Globus pallidus (tissue), 1 donor: ENCODE data around the gene NTM.

Experiments used
- DNase-seq: peaks from one replicate; pipeline ENCODE4 v3.0.0-alpha.2; 2015; ENCODE audit warnings: low spot score

NTM gene

DNA sequence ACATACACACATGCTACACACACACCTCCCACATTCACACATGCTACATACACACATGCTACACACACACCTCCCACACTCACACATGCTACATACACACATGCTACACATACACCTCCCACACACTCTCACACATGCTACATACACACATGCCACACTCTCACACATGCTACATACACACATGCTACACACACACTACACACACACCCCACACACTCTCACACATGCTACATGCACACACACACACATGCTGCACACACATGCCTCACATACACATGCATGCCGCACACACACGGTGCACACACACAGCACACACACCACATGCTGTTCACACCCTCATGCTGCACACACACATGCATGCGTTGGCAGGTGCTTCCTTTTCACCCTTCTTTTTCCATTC lies 495.4 kb downstream of the NTM start:
- no peak for DNase-seq

DNA sequence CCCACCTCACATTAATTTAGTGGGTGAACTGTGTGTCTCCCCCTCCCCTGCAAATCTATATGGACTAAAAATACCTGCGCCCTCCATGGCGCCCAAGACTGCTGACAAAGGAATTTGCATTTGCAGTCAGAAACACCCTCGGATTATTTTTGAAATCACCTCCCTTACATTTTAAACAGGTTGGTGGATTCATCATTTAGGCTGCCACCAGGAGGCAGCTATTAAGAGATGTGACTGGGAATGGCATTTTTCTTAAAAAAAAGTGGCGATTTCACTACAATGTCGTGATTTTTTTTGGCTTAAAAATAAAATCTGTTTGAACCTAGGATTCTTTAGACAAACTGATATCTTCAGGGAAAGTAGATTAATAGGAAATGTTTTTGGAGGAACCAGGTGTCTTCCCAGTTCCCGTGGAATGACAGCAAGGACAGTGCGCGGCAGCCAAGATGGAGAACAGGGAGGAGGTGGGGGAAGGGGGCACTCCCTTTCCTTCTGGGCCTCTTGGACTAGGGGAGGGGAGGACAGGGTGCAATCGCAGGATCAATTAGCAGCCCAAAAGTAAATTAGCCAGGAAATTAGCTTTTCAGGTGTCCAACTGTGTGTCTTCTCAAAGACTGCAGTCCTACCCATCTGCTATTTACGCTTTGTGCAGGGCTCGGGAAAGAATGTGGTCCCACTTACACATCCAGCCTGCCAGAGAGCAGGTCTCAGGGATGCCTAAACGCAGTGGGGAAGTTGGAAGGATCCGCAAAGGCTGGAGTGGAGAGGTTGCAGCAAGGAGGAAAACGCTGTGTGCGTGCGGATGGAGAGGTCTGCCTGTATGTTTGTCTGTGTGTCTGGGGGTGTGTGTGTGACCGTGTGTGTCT lies 496.4 kb downstream of the NTM start:
- DNase-seq: no peak

DNA sequence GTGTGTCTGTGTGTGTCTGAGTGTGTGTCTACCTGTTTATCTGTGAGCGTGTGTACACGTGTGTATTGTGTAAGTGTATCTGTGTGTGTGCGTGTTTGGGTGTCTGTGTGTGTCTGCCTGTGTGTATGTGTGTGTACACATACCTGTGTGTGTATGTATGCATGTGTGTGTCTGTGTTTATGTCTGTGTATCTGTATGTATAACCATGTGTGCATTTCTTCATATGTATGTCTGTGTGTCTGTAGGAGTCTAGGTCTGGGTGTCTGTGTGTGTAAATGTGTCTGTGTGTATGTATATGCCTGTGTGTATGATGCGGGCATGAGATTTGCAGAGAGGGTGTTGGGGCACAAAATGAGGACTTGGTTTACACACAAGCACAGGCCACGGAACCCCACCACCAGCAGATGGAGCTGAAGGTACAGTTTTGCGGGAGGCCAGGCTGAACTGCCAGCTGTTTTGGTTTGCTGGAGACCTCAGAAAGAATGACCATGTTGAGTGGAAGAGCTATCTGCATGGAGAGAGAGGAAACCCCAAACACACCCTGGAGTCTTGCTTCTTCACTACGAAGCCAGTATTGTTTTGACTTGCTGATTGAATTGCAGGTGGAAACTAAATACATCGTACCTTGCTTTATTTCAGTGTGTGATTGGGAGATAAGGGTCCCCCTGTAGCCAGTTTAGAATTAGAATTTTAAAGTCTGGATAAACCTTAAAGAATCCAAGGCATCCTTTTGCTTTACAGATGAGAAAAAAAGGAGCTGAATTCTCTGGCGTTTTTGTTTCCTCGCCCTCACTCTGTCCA lies 497.2 kb downstream of the NTM start:
- peak; percentile 76 for DNase-seq

DNA sequence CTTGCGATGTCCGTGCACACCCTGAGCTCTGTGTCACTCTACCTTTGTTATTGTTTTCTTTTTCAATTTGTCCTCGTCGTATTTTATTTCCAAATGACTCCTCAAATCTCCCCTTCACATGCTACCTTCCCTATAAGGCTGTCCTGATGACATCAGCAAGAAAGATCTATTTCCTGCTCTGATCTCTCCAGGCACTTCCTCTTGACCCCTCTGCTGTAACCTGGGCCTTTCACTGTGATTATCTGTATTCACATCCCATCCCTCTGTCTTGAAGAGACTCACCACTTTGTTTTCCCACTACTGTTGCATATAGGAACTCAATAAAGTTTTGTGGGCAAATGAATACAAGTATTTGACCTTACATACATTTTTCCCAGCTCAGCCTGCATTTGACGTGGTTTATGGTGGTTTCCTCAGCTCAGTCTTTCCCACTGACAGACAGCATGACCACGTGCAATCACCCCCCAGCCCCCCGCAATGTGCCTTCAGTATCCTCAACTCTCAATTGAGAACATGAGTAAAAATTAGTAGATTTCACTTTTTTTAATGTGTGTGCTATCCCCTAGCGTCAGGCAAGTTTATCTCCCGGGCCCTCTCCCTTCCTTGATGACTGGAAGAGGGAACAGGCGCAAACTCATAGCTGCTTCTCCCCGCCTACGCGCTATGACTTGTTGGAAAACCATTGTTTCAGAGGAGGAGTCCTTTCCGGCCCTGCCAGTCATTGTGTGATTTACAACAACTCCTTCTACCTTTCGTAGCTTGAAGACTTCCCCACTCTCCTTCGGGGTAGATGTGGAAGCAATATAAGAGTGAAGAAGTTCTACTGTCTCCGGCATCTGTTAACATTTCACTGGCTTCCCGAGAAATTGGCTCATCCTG lies 498.5 kb downstream of the NTM start:
- DNase-seq: no peak

DNA sequence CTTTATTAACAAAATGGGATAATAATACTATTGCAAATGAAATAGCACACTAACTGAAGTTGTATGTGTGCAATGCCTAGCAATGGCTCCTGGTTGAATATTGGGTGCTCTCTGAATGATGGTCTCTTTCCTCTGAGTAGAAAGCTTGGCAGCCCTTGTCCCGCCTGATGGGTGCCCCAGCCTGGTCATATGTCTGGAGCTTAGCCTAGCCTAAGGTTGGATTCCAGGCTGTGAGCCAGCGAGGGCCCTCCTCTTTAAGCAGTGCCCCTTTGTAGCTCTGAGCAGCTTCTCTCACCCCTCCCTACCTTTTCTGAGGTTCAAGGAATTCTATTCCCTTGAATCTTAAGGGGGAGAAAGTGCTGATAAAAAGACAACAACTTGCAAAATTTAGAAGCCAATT lies 499.9 kb downstream of the NTM start:
- no peak for DNase-seq

DNA sequence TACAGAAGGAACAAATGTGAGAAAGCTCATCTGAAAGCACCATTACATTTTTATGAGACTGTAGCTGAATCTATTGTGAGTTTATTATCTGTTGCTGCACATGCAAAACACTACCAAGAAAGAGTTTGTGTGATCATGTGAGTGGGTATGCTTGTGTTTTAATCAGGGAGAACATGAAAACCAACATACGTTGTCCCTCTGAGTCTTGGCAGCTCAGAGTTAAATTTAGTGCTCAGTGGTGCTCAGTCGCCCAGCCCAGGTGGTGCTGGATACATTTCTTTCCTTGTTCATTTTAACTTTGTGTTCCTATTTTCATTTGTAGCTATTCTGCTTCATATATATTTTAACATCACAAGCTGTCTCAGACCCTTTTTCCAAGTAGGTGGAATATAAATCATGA lies 500.6 kb downstream of the NTM start:
- no peak for DNase-seq

DNA sequence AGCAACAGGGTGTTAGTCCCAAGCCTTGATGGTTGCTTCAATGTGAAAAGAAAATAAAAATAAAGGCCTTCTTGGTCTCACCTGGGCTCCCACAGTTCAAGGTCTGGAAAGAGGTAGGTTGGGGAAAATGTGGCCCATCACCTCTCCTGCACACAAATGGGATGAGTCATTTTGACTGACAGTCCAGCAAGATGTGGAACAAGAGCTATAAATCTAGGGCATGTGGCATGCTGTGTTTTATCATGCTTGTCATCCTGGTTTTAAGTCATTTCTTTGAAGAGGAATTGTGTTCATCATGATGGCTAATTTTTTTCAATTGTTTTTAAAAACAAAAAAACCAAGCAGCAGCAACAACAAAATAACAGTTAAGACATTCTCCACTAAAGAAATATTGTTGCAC lies 503.7 kb downstream of the NTM start:
- no peak for DNase-seq

DNA sequence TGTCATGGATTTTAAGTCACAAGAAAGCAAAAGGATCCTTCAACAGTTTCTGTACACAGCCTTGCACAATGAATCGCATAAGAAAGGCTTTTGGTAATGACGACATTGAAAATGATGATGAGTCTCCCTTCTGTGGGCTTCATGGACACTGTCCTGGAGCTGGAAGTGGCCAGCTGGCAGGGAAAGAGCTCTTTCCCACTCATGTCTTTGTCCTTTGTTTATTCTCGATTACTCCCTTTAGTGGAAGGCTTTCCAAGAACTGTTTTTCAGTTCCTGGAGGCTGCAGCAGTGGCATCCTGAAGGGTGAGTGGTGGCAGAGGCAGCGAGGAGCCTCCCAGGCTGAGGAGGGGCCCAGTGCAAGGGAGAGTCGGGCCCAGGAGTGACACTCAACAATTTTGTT lies 505.2 kb downstream of the NTM start:
- DNase-seq: peak; percentile 26

DNA sequence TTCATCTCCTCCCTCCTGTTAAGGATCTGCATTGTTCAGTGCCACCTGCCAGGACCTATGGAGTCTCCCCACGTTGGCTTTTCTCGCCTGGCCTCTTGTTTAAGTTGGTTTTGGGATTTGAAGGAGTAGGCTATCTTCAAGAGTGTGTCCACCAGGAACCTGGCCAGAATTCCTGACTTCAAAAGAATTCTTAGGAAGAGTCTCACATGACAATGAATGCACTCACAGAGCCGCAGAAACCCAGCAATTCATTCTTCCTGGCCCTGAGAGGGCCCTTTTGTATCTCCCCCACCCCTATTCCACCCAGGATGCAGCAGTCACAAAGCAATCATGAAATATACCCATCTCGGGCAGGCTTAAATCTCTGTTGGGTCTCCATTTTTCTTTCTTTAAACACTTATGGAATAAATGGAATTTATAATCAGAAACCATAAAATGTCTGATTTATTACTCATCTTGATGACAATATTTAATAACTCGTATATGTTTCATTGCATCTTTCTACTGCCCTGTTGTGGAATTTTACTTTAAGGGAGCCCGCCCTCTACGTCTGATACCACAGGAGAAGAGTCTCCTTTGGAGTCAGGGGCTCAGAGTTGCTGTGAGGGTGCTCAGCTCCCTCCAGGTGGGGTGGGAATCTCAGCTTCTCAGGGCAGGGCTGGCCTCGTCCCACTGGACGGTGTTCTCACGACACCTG lies 507.0 kb downstream of the NTM start:
- DNase-seq: no peak

DNA sequence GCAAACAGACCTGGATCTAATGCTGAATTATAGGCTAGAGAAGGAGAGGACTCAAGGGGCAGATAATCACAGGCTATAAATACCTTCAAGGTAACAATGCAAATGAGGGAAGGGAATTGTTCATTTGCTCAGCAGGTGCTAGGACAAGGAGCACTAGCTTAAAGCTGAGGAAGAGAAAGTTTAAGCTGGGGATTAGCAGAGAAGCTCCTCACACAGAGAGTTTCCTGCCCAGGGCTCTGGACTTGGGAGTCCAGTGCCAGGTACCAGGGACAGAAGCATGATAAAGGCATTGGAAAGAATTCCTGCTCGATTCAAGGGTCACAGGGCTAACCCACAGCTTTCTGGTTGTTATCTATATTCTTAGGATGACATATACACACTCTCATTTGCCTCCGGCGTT lies 509.9 kb downstream of the NTM start:
- DNase-seq: no peak

DNA sequence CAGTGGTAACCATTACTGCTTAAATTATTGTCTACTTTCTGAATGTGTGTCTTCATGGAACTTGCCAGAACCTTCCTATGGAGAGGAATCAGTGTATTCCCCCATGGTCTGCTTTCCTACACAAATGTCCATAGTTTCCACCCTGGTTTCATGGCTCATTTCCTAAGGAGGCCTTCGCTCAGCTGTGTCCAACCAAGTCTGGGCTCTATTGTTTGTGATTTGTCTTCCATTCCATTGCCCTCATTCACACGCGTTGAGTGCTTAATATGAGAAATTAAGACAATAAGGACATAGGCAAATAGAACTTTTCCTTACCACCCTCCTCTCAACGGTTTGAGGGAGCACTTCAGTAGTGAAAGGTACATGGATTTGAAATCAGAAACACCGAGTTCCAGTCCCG lies 510.6 kb downstream of the NTM start:
- no peak for DNase-seq

DNA sequence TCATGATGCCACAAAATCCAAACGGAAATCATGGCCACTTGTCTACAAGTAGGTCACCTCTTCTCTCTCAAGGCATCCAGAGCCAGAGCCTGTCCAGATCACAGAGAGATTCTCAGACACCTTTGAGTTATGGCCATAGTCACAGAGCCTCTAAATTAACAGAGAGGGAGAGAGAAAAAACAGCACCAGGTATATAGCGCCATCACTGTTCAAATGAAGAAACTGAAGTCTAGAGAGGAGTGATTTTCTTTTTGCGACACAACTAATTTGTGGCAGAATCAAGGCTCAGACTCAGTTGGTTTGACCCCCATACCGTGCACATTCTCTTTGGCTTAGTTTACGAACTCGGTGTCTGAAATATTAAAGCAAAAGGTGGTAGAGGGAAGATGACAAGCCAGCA lies 512.9 kb downstream of the NTM start:
- no peak for DNase-seq

DNA sequence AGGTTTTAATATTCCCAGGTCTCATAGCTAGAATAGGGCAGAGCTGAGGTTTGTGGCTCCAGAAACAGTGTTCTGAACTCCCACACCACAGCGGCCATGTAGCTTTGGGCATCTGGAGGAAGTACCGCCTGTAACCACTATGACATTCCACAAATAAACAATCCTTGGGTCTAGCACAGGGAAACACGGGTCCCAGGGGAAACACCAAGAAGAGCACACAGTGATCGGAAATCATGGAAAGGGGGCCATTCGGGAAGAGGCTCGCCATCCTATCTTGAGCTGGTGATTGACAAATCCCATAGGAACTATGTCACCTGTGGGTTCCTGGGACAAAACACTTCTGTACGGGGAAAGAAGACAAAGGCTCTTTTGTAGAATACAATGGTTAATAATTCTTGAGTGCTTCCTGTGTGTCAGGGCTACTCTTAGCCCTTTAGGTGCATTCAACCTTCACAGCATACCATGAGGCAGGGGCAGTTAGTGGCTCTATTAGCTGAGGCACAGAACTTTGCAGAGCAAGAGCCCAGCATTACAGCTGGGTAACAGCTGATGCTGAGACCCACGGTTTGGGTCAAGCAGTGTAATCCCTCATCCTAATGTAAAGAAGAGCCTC lies 514.2 kb downstream of the NTM start:
- no peak for DNase-seq

DNA sequence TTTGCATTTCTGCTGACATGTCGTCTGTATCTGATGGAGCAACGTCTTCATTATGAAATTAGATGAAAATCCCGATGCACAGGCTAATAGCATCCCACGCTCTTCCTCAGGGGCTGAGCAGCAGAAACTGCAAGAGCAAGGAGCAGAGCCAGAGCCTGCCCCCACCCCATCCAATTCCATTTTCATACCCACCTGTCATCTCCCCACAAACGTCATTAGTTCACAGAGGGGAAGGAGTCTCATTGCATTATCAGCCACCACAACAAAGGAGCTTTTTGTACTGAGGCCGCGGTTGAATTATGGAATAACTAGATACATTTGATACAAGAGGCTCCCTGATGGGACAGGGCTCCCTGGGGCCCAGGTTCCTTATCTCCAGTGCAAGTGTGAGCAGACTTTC lies 515.0 kb downstream of the NTM start:
- DNase-seq: no peak

DNA sequence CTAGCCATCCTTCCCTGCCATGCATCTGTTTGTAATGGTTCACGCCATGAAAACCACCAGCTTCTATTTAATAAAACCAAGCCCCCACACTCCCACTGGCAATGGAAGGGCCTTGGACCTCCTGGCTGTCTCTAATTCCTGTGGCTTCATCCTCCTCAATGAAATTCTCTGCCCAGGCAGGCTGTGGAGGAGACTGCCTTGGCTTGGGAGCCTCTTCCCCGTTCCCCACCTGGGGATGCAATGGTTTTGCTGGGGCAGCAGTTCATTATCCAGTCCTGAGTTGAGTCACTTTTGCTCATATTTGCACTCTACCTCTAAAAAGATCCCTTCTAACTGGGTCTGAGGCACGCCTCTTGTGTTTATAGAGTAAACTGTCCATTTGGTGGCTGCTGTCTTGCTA lies 515.8 kb downstream of the NTM start:
- no peak for DNase-seq

DNA sequence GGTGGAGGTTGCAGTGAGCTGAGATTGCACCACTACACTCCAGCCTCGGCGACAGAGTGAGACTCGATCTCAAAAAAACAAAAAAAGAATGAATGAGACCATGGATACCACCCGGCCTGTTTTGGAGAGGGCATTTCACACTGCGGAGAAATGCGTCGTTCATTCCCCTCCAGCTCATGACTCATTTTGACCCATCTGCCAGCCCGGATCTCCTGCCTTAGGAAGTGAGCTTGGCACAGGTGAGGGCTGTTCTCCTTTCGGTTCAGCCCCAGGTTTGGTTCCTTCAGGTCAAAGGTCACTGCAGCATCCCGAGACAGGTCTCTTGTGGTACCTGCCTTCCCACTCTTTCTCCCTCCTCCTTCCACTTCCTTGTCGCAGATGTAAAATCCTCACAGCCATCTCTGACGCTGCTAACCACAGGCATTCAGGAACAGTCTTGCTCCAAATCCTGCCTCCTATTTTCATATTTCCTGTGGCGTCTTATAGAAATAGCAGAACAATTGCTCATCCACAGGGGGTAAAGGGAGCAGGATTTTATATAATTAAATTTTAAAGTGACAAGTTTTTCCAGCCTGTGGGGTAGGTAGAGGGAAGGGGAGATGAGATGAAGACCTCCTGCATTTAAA lies 517.9 kb downstream of the NTM start:
- DNase-seq: no peak

DNA sequence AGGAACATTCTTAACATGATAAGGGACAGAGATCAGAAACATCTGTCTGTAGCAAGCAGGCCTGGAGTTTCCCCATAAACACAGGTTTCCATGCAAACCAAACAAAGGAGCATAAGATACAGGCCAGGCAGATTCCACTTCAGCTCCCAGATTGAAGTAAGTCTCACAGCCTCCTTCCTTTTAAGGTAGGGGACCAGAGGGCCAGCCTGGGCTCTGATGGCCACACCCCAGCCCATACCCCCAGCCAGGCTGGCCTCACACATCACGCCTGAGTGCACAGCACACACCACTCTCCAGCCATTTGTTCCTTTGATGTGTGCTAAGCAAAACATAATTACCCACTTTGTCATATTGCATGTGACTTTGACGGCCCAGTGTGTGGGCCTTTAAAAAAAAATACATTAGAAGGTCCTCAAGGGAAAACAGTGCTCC lies 518.7 kb downstream of the NTM start:
- no peak for DNase-seq

DNA sequence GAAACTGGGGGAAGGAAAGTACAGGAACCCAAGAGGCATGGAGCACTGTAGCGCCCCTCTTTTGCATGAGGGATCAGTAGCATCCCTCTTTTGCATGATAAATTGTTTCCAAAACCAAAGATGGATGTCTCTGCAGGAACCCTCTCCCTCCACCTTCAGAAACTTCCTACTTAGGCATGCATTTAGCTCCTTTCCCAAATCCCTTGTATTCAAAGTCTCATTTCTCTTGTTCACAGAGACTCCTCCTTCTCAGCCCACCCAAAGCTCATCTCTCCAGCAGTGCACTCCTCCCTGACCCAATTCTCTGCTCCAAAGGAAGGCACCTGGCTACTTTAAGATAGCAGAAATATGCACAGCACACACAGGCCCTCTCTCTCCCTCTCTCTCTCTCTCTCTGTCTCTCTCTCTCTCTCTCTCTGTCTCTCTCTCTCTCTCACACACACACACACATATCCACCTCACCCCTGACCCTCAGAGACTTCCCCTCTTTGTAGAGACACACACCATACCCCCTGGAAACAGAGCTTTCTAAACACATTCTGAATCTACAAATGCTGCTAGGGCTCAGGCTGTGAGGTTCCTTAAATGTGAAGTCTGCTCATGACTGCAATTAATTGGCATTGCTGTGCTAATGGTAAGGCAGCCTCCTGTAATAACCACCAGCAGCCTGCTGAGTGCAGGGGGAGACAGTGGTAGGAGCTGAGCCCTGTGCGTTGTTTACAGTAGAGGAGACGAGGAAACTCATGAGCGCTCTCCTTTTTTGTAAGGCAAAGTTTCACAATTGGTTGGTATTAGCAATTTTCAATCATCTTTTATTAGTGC lies 519.6 kb downstream of the NTM start:
- no peak for DNase-seq

DNA sequence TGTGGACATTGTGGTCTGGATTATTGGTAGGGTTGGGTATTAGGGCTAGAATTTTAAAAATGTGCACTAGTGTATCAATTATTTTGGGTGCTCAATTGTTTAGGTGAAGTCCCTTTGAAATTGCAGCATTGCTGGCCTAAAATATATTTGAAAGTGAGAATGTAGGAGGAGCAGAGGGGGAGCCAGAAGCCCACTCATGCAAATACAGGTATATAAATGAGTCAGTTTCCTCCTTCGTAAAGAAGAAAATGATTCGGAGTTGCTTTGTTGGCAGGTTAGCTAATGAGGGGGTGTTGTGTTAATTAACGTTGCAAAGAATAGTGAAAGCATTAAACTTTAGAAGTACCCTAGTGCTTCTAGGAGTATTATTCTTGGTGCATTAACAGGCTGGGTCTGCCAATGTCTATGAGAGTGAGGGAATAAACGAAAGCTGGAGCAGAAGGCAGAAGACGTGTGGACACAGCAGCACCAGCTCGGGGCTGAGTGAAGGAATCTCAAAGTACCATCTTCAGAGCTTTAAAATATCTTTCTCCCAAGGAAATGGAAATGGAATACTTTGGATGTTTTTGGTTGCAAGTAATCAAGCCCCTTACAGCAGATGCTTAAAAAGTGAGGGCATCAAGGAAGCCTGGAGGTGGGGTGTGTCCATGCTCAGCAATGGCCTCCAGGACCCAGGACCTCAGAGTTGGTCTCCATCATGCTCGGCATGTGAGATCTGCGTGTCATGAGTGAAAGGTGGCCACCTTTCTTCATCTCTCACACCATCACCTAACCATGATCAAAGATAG lies 522.9 kb downstream of the NTM start:
- no peak for DNase-seq
